Hindlimb muscle (tissue), 1 donor: ENCODE measurements around the gene NOC2L. TPM values are rescaled to one million over a fixed set of nuclear protein-coding genes. Genes with fewer than 3 reads are reported as not detected.
"Not testable (repeated sequence)": the region's sequence is repeated elsewhere in the genome, so short reads cannot be mapped to it uniquely, and the experiment has no call there.

ENCODE experiments used
- DNase-seq: peaks from one replicate; pipeline ENCODE4 v3.0.0-alpha.2; 2013
- polyA plus RNA-seq: library from polyadenylated mRNA; unstranded; fragments of 120-200 nt; gene quantifications from one replicate; pipeline ENCODE4 v1.2.1, GENCODE V29; 2013; ENCODE audit not compliant: insufficient read length

NOC2L gene
- polyA plus RNA-seq, 1 donor, result 48.2 TPM

- DNase-seq, result not testable (repeated sequence)
These were observed 61.1 kb downstream of the NOC2L start for GRCh38 chr1:897951-898350.

GRCh38 chr1:897226-897625 is 61.8 kb downstream of the NOC2L start:
- DNase-seq, result no peak

Other genes with a start within 250 kb of the NOC2L start
- 2.7 TPM for gene SAMD11, start 35.3 kb downstream of the NOC2L start, polyA plus RNA-seq
- gene KLHL17, start 1.3 kb upstream of the NOC2L start, polyA plus RNA-seq, result 6.0 TPM
- 0.13 TPM for gene PLEKHN1, start 7.2 kb upstream of the NOC2L start, polyA plus RNA-seq
- gene PERM1, start 22.8 kb upstream of the NOC2L start, polyA plus RNA-seq, result 2.1 TPM
- gene HES4, start 40.8 kb upstream of the NOC2L start, polyA plus RNA-seq, result 24.1 TPM
- 8.9 TPM for gene ISG15, start 54.2 kb upstream of the NOC2L start, polyA plus RNA-seq
- gene AGRN, start 60.9 kb upstream of the NOC2L start, polyA plus RNA-seq, result 51.3 TPM
- gene RNF223, start 115.0 kb upstream of the NOC2L start, polyA plus RNA-seq, result 0.31 TPM
- gene C1orf159, start 156.8 kb upstream of the NOC2L start, polyA plus RNA-seq, result 7.8 TPM
- 0.25 TPM for gene TTLL10, start 214.6 kb upstream of the NOC2L start, polyA plus RNA-seq
- gene TNFRSF18, start 247.3 kb upstream of the NOC2L start, polyA plus RNA-seq, result 4.1 TPM